GM10248 (cell line): ENCODE measurements around the gene NUP58.

ENCODE experiments used
- CTCF ChIA-PET: fragments of 300-600 bp; sonication (Branson Sonifier 250); formaldehyde crosslinking; extraction: SDS; loops from one replicate; lab custom pipeline; 2021; ENCODE audit warnings: antibody characterized with exemption; lab: Yijun Ruan, JAX
- POLR2A ChIA-PET: fragments of 350-650 bp; sonication (Branson Sonifier 250); formaldehyde crosslinking; extraction: SDS; loops from one replicate; lab custom pipeline; 2020; ENCODE audit warnings: antibody characterized with exemption; lab: Yijun Ruan, JAX
- DNase-seq: peaks from one replicate; pipeline ENCODE4 v3.0.0; 2012; ENCODE audit errors: extremely low spot score
- TF ChIP-seq, protein P1 (sequence below): IDR thresholded peaks from 2 replicates; pipeline ENCODE4 v1.5.1; 2012; ENCODE audit warnings: mild to moderate bottlenecking, low read depth; ENCODE audit errors: extremely low read depth, missing control alignments, control extremely low read depth

Gene NUP58

DNA sequence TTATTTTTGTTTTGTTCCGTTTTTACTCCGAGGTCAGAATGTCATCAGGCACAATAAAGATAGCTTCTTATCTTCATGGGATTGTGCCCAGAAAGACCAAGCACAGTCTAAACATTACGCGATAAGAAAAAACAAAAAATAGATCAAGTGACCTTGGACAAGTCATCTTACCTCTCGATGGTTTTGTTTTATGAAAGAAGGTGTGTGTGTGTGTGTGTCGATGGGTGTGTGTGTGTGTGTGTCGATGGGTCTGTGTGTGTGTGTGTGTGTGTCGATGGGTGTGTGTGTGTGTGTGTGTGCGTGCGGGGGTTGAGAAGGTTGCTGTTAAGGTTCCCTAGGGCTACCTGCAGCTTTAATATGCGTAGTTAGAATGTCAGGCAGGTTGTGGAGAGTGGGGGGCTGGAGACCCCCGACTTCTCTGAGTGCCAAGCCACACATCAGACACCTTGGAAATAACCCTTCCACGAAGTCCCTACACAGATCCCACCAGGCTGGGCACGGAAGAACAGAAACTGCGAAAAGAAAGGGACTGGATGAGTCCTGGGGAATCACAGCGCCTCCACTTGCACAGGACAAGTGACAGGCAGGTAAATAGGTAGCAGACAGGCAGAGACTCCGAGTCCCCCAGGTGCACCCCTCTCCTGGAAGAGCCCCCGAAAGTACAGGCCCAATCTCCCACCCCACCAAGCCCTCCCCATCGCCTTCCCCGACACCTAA lies 69.9 kb downstream of the NUP58 start:
- TF ChIP-seq, protein P1, sequence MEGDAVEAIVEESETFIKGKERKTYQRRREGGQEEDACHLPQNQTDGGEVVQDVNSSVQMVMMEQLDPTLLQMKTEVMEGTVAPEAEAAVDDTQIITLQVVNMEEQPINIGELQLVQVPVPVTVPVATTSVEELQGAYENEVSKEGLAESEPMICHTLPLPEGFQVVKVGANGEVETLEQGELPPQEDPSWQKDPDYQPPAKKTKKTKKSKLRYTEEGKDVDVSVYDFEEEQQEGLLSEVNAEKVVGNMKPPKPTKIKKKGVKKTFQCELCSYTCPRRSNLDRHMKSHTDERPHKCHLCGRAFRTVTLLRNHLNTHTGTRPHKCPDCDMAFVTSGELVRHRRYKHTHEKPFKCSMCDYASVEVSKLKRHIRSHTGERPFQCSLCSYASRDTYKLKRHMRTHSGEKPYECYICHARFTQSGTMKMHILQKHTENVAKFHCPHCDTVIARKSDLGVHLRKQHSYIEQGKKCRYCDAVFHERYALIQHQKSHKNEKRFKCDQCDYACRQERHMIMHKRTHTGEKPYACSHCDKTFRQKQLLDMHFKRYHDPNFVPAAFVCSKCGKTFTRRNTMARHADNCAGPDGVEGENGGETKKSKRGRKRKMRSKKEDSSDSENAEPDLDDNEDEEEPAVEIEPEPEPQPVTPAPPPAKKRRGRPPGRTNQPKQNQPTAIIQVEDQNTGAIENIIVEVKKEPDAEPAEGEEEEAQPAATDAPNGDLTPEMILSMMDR = no peak

DNA sequence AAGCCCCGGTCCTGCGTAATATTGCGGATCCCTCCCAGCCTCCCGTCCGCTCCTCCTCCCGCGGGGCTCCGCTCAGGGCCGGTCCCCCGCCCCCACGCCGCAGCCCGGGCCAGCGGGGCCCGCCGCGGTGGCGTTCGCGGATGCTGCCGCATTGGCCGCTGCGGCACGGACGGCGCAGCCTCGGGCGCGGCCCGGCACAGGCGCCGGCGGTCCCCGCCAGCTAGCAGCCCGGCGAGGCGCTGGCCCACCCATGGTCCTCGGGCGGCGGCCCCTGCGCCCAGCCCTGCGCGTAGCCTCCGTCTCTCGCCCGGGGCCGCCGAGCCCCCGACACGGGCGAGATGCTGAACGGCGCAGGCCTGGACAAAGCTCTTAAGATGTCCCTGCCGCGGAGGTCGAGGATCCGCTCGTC lies 70.5 kb downstream of the NUP58 start, which contains the start of gene ATP8A2:
TSS of gene ATP8A2 (plus strand) at position 100 of the 409 bp plus-strand sequence. CDS start at position 339, 239 bp downstream.
- ChIA-PET POLR2A (interaction anchor here (0.6 kb wide), 1 partner anchor 907 kb away, joined by 5 read pairs; no protein-coding TSS in a partner anchor), CTCF (no interaction called here)
- TF ChIP-seq, protein P1 = no peak
- DNase-seq = peak; percentile 23

More for the DNA sequence above, 69.9 kb downstream of the NUP58 start:
- CTCF ChIA-PET = no interaction called here
- DNase-seq = no peak
- POLR2A ChIA-PET = interaction anchor here (0.6 kb wide), 1 partner anchor 906 kb away, joined by 5 read pairs; no protein-coding TSS in a partner anchor

DNA sequence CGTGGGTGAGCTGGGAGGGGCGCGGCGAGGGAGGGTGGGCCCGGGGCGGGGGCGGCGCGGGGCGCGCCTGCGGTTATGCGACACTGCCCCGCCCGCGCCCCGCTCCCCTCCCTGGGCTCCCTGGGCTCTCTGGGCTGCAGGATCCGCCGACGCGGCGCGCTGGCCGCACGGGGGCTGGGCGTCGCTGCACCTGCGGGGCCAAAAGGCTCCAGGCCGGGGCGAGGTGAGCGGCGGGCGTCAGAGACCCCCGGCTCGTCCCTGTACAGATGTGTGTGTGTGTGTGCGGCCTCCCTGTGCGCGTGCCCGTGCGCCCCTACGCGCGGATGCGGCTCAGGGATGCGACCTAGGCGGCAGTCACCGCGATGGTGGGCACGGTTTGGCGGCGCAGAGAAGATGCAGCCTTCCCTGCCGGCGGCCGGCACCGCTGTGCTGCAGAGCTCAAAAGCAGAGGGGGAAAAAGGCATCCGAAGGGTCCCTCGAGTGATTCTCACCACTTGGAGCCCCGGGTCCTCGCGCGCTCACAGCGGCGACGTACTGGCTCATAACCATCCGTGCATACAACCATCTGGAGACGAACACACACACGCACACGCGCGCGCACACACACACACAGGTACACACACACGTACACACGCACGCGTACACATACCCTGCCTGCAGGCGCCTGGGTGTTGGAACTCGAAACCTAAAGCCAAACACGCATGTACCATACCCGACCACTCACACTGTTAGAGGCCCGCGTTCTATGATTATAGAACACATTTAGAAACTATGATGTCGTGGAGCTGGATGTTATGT lies 71.1 kb downstream of the NUP58 start:
- ChIA-PET CTCF (no interaction called here), POLR2A (interaction anchor here (0.6 kb wide), 1 partner anchor 907 kb away, joined by 5 read pairs; no protein-coding TSS in a partner anchor)
- TF ChIP-seq, protein P1 = no peak
- no peak for DNase-seq

DNA sequence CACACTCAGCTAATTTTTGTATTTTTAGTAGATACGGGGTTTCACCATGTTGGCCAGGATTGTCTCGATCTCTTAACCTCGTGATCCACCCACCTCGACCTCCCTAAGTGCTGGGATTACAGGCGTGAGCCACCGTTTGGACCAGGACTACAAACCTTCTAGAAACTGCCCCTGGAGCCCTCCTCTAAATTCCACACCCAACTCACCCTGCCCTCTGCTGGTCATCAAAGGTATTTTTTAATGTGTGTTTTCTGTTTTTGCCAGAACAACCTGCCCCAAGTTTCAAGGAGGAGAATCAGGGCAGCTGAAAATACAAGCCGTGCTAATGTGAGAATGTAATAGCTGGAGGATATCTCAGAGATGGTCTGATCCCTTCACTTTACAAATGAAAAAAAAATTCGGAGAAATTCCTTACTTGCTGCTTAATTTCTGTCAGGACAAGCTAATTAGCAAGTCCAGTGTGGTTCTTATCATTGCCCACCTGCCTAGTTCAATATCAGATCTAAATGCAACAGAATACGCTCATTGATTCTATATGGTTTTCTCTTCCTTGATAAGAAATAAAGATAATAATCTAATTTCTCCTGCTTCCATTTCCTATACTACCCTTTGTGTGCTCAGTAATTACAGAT lies 74.4 kb downstream of the NUP58 start:
- POLR2A ChIA-PET = no interaction called here
- DNase-seq = peak; percentile 65
- TF ChIP-seq, protein P1 = peak; percentile 59
- CTCF ChIA-PET = interaction anchor here (0.6 to 3.0 kb wide), 26 partner anchors 8 to 371 kb away, joined by 3 to 28 read pairs (median 4); partner anchors contain the start of gene AMER2

DNA sequence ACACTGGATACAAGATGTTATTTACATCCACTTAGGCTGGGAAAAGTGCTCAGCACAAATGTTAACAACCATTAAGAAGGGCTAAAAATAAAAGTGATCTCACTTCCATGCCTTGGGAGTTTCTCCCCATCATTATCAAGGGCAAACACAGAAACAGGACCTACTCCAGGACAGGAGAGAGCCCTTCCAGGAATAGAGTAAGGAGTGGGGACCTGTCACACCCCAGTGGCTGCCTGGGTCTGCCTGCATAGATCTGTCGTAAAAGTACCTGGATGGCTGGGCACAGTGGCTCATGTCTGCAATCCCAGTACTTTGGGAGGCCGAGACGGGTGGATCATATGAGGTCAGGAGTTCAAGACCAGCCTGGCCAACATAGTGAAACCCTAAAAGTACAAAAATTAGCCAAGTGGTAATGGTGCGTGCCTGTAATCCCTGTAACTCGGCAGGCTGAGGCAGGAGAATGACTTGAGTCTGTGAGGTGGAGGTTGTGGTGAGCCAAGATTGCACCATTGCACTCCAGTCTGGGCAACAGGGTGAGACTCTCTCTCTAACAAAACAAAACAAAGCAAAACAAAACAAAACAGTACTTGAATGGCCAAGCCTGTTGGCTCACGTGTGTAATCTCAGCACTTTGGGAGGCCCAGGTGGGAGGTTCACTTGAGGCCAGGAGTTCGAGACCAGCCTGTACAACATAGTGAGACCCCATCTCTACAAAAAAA lies 76.0 kb downstream of the NUP58 start:
- TF ChIP-seq, protein P1 = no peak
- DNase-seq = no peak
- ChIA-PET CTCF (interaction anchor here (0.7 to 3.0 kb wide), 6 partner anchors 9 to 290 kb away, joined by 3 to 17 read pairs (median 9); no protein-coding TSS in a partner anchor), POLR2A (no interaction called here)

DNA sequence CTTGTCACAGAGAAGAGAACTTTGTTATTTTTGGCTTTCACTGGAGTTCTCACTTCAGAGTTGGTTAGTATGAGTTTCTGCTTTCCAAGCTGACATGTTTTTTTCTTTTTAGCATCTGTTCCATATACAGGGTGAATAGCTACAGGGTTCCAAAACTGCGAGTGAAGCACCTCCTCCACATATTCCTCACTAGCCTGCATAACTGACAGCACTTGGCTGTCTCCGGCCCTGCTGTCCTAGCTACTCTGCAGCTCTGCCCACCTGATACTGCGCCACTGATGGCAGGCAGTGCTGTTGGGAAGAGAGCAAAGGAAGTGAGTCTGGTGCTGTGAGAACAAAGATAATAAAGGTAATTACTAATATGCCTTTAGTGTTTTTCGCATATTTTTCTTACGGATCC lies 77.1 kb downstream of the NUP58 start:
- ChIA-PET POLR2A (no interaction called here), CTCF (interaction anchor here (1.5 kb wide), 1 partner anchor 13 kb away, joined by 3 read pairs; no protein-coding TSS in a partner anchor)
- TF ChIP-seq, protein P1 = no peak
- DNase-seq = no peak
